ENCODE results near the gene TPM1. TPM values are rescaled to one million over a fixed set of nuclear protein-coding genes. Genes with fewer than 3 reads are reported as not detected.

Gene TPM1
- total and polyA plus RNA-seq, 7 donors: 1,097 to 5,131 (median 2,822) TPM

DNA sequence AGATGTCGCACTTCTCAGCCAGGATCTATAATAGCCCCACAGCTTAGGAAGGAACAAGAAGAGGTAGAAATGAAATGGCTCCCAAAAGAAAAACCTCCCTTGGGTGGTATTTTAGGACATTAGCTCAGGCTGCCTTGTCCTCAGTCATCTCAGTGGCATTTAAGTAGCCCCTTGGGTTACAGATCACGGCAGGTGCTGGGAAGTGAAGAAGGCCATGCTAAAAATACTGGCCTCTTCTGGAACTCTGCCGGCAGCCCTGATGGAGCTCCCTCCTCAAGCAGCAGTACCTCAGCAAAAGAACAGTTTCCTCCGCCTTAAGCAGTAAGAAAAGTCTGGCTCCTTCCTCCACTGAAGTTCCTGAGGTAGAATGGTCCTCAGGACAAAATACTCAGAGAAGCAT lies 7.3 kb upstream of the TPM1 start:
- TF ChIP-seq, protein P1, sequence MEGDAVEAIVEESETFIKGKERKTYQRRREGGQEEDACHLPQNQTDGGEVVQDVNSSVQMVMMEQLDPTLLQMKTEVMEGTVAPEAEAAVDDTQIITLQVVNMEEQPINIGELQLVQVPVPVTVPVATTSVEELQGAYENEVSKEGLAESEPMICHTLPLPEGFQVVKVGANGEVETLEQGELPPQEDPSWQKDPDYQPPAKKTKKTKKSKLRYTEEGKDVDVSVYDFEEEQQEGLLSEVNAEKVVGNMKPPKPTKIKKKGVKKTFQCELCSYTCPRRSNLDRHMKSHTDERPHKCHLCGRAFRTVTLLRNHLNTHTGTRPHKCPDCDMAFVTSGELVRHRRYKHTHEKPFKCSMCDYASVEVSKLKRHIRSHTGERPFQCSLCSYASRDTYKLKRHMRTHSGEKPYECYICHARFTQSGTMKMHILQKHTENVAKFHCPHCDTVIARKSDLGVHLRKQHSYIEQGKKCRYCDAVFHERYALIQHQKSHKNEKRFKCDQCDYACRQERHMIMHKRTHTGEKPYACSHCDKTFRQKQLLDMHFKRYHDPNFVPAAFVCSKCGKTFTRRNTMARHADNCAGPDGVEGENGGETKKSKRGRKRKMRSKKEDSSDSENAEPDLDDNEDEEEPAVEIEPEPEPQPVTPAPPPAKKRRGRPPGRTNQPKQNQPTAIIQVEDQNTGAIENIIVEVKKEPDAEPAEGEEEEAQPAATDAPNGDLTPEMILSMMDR (IDR thresholded peaks at IDR 0.05): no peak
- H3K27ac ChIP-seq: peak overlapping the region; percentile 93
- WGBS, 3 donors: 34 to 51% (median 35%) methylated on average over 4 of the region's 4 CpGs
- H3K36me3 ChIP-seq (ENCODE audit: insufficient read depth in 1 of 2, low read depth in 1 of 2): no peaks in the 10 kb centered on the region
- H3K27me3 ChIP-seq (ENCODE audit: insufficient read depth in 3 of 3, low read length in 2 of 3): no peaks in the 10 kb centered on the region
- H3K4me3 ChIP-seq: peak overlapping the region; percentile 28
- ATAC-seq (peak; percentile 86 to 96 (median 94)), DNase-seq (peak; percentile 29 to 83)
- intact Hi-C loops (cut with DNase I): loop anchor here in 1 of 2 donors (1.0 kb wide), 1 partner anchor 31 kb away; no protein-coding TSS in a partner anchor
- peaks cover 13% of the 10 kb centered on the region for H3K4me1 ChIP-seq
- H3K9me3 ChIP-seq: no peaks in the 10 kb centered on the region

DNA sequence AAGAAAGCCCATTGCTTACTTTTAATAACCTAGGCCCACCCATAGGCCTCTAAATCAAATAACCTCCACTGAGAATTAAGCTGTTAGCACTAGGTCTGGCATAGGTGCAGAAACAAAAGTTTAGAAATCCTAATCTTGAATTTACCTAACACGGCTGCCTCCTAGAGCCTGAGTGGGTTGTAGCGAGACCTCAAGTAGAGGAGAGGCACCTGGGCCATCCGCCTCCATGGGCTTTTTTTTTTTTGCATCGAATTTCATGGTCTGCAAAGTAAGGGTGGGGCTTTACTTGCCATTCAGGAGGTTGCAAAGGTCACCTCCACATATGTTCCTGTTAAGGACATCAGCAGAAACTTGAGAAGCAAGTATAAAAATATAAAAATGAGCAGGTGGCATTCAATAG lies 6.6 kb upstream of the TPM1 start:
- ATAC-seq (peak; percentile 55 to 71 (median 60)), DNase-seq (no peak)
- WGBS, 3 donors: 35 to 77% (median 58%) methylated on average over 4 of the region's 4 CpGs
- H3K4me3 ChIP-seq: peak overlapping the region; percentile 24
- H3K27ac ChIP-seq: peak overlapping the region; percentile 93
- no peaks in the 10 kb centered on the region for H3K27me3 ChIP-seq (ENCODE audit: insufficient read depth in 3 of 3, low read length in 2 of 3)
- H3K9me3 ChIP-seq: no peaks in the 10 kb centered on the region
- H3K4me1 ChIP-seq: peaks cover 15% of the 10 kb centered on the region
- intact Hi-C loops (cut with DNase I): loop anchor here in 1 of 2 donors (1.0 kb wide), 1 partner anchor 32 kb away; no protein-coding TSS in a partner anchor
- no peaks in the 10 kb centered on the region for H3K36me3 ChIP-seq (ENCODE audit: insufficient read depth in 1 of 2, low read depth in 1 of 2)
- TF ChIP-seq, protein P1 (IDR thresholded peaks at IDR 0.05): peak; percentile 30

DNA sequence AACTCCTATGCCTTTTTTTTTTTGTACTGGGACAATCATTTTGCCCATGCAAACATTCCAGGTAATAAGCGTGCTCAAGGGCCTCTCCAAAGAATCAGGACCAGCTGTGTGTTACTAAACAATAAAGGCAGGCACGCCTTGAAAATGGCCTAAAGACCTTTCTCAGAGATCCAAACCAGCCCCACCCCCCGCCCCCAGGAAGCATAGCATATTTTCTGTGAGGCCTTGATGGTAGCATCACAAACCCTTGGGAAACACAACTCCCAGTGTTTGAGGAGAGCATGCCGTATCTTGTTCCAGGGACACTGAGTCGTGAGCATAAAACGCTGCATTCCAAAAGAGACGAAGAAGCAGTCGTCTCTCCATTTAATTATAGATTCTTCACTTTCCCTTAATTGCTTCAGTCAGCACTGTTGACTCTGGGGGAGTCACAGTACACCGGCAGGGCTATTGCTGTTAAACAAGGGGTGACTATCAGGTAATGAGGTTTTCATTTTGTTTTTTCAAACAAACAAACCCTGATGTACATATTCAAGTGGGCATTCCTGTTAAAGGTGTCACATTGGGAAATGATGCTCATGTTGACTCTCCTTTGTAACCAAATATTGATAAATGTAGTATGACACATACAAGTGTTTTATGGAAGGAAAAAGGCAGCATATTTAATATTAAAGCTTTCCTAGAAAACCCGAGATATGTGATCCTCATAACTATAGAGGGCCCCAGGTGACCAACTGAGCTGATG lies 4.4 kb upstream of the TPM1 start:
- intact Hi-C loops (cut with DNase I): no loop called here
- 71 to 91% (median 77%) methylated on average over 10 of the region's 10 CpGs for WGBS, 3 donors
- peak overlapping the region; percentile 94 for H3K27ac ChIP-seq

DNA sequence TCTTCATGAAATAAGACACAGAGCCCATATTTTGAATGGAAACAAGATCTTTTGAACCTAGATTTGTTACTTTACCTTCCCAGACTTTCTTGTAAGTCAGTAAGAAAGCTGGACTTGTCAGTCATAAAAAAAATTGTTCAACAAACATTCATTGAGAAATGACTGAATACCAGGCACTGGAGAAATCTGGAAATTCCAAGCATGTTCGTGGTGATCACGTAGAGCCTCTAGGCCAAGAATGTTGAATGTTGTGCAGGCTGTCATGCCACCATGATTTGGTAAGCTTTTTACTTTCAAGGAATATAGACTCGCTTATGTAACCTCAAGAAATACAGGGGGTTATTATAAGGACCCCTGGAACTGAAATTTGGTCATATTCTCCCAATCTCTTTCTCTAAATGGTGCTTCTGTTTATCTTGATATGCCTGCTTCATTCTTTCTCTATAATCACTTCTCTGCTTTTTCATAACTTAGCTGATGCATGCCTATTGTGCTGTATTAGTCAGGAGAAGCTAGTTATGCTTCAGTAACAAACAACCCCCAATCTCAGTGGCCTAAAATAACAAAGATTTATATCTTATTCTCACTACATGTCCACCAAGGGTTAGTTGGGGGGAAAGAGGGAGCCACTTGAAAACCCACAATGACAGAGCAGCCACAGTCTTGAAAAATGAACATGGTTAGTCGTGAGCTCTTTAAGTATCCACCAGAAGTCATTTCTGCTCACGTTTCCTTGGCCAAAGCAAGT lies 3.4 kb upstream of the TPM1 start:
- intact Hi-C loops (cut with DNase I): no loop called here
- 70 to 84% (median 73%) methylated on average over 5 of the region's 5 CpGs for WGBS, 3 donors

More for the DNA sequence above, 4.4 kb upstream of the TPM1 start:
- H3K4me3 ChIP-seq: no peak overlapping the region
- H3K27me3 ChIP-seq (ENCODE audit: insufficient read depth in 3 of 3, low read length in 2 of 3): peaks cover 0 to 4% (median 0%) of the 10 kb centered on the region in 3 donors
- H3K4me1 ChIP-seq: peaks cover 19% of the 10 kb centered on the region
- H3K36me3 ChIP-seq (ENCODE audit: insufficient read depth in 1 of 2, low read depth in 1 of 2): no peaks in the 10 kb centered on the region
- ATAC-seq: no peak
- DNase-seq: no peak
- no peaks in the 10 kb centered on the region for H3K9me3 ChIP-seq
- TF ChIP-seq, protein P1 (IDR thresholded peaks at IDR 0.05): no peak

More for the DNA sequence above, 3.4 kb upstream of the TPM1 start:
- peaks cover 22% of the 10 kb centered on the region for H3K4me1 ChIP-seq
- peak overlapping the region; percentile 94 for H3K27ac ChIP-seq
- TF ChIP-seq, protein P1 (IDR thresholded peaks at IDR 0.05): no peak
- H3K4me3 ChIP-seq: no peak overlapping the region
- peaks cover 0 to 4% (median 0%) of the 10 kb centered on the region in 3 donors for H3K27me3 ChIP-seq (ENCODE audit: insufficient read depth in 3 of 3, low read length in 2 of 3)
- no peaks in the 10 kb centered on the region for H3K36me3 ChIP-seq (ENCODE audit: insufficient read depth in 1 of 2, low read depth in 1 of 2)
- no peak for DNase-seq
- H3K9me3 ChIP-seq: no peaks in the 10 kb centered on the region
- no peak for ATAC-seq
